H1 (cell line): Measurements from ENCODE around the gene PLLP. TPM values are rescaled to one million over a fixed set of nuclear protein-coding genes. Genes with fewer than 3 reads are reported as not detected.

Experiments used
- CTCF ChIA-PET: fragments of 300-600 bp; sonication (Branson Sonifier 250); formaldehyde crosslinking; loops from one replicate; lab custom pipeline; 2021; ENCODE audit not compliant: partially characterized antibody; lab: Charles Lee
- POLR2A ChIA-PET: fragments of 300-600 bp; sonication (Branson Sonifier 250); formaldehyde crosslinking; loops from one replicate; lab custom pipeline; 2021; ENCODE audit warnings: inconsistent platforms; ENCODE audit not compliant: partially characterized antibody; lab: Charles Lee
- DNase-seq, 2 experiments: peaks; one replicate each; pipeline versions ENCODE4 v3.0.0 to v3.0.0-alpha.2; 2010 to 2022; ENCODE audit warnings: low spot score in 2 of 2, low read depth in 1 of 2, mixed read lengths in 1 of 2
- FAIRE-seq: peaks from 2 replicates; lab custom pipeline; 2011; peaks lifted over from hg19 to GRCh38; lab: Jason Lieb, UNC
- H2AFZ ChIP-seq: 2 replicates; pipeline ENCODE4 v1.8.1; 2012; ENCODE audit warnings: low read length, inconsistent platforms
- H2AK5ac ChIP-seq: 2 replicates; pipeline ENCODE4 v1.6.1; 2013; ENCODE audit warnings: low read depth, low read length
- H2BK120ac ChIP-seq: replicated peaks from 2 replicates; pipeline ENCODE3; 2013; ENCODE audit warnings: low read depth, low read length, inconsistent platforms
- H2BK12ac ChIP-seq: 2 replicates; pipeline ENCODE4 v1.6.1; 2013; ENCODE audit warnings: low read depth, low read length
- H2BK15ac ChIP-seq: 2 replicates; pipeline ENCODE4 v1.6.1; 2013; ENCODE audit warnings: low read length
- H2BK20ac ChIP-seq: 2 replicates; pipeline ENCODE4 v1.6.1; 2013; ENCODE audit warnings: low read length
- H2BK5ac ChIP-seq: 2 replicates; pipeline ENCODE4 v1.6.1; 2013; ENCODE audit warnings: low read depth, low read length
- H3K14ac ChIP-seq: 2 replicates; pipeline ENCODE4 v1.6.1; 2013; ENCODE audit warnings: inconsistent platforms; ENCODE audit not compliant: insufficient read length
- H3K18ac ChIP-seq: 2 replicates; pipeline ENCODE4 v1.6.1; 2013; ENCODE audit warnings: low read length; ENCODE audit errors: extremely low read depth
- H3K23ac ChIP-seq: 2 replicates; pipeline ENCODE4 v1.6.1; 2013; ENCODE audit warnings: inconsistent platforms; ENCODE audit not compliant: insufficient read length
- H3K23me2 ChIP-seq: 2 replicates; pipeline ENCODE4 v1.6.1; 2013; ENCODE audit warnings: low read depth, low read length
- H3K27ac ChIP-seq: 2 replicates; pipeline ENCODE4 v1.6.1; 2011; ENCODE audit warnings: low read depth, low read length, inconsistent platforms
- H3K27me3 ChIP-seq, 4 experiments: replicated peaks in 1 of 4; 1 replicate in 1 of 4; 2 replicates in 3 of 4; pipeline versions ENCODE4 v1.6.1 to v1.8.1; 2011 to 2013; ENCODE audit warnings: low read length in 3 of 4, mild to moderate bottlenecking in 3 of 4, inconsistent platforms in 2 of 4, mixed read lengths in 2 of 4, moderate library complexity in 1 of 4; ENCODE audit not compliant: control insufficient read depth in 3 of 4, insufficient read depth in 3 of 4; ENCODE audit errors: extremely low read depth in 1 of 4
- H3K36me3 ChIP-seq, 4 experiments: 2 replicates each; pipeline versions ENCODE4 v1.6.1 to v1.8.1; 2011 to 2013; ENCODE audit warnings: mild to moderate bottlenecking in 4 of 4, low read length in 3 of 4, moderate library complexity in 2 of 4, control low read depth in 1 of 4, inconsistent platforms in 1 of 4; ENCODE audit not compliant: insufficient read depth in 4 of 4, control insufficient read depth in 2 of 4
- H3K4ac ChIP-seq: replicated peaks from 2 replicates; pipeline ENCODE3; 2013; ENCODE audit warnings: low read length, low read depth, mixed read lengths, inconsistent platforms; ENCODE audit not compliant: insufficient read length
- H3K4me1 ChIP-seq, 4 experiments: replicated peaks in 1 of 4; 1 replicate in 1 of 4; 2 replicates in 3 of 4; pipeline versions ENCODE4 v1.6.1 to v1.8.1; 2011 to 2013; ENCODE audit warnings: low read length in 3 of 4, inconsistent platforms in 2 of 4, mixed read lengths in 1 of 4; ENCODE audit not compliant: insufficient read depth in 4 of 4, control insufficient read depth in 3 of 4
- H3K4me2 ChIP-seq, 2 experiments: 2 replicates each; pipeline versions ENCODE4 v1.6.1 to v1.8.1; 2011 to 2013; ENCODE audit warnings: low read depth in 2 of 2, low read length in 2 of 2, control low read depth in 1 of 2, inconsistent platforms in 1 of 2, mild to moderate bottlenecking in 1 of 2; ENCODE audit not compliant: insufficient read depth in 1 of 2
- H3K4me3 ChIP-seq, 4 experiments: fragments of 200-600, 300-600 bp in 1 of 4; sonication (generic), shearing (Covaris generic), sonication (Bioruptor Twin) in 1 of 4; 2 replicates each; pipeline versions ENCODE4 v1.5.1 to v1.8.1; 2011 to 2016; ENCODE audit warnings: low read length in 4 of 4, low read depth in 3 of 4, control low read depth in 2 of 4, inconsistent platforms in 2 of 4, mild to moderate bottlenecking in 2 of 4, mixed read lengths in 1 of 4, moderate library complexity in 1 of 4; ENCODE audit not compliant: insufficient read depth in 2 of 4; ENCODE audit errors: extremely low read depth in 1 of 4
- H3K56ac ChIP-seq: replicated peaks from 2 replicates; pipeline ENCODE3; 2013; ENCODE audit warnings: low read depth, mild to moderate bottlenecking, mixed read lengths, low read length, inconsistent platforms; ENCODE audit not compliant: insufficient read length
- H3K79me1 ChIP-seq: 2 replicates; pipeline ENCODE4 v1.6.1; 2013; ENCODE audit warnings: low read depth, low read length, control low read depth
- H3K79me2 ChIP-seq, 2 experiments: 2 replicates each; pipeline versions ENCODE4 v1.6.1 to v1.8.1; 2012 to 2013; ENCODE audit warnings: low read length in 2 of 2, mild to moderate bottlenecking in 2 of 2, inconsistent platforms in 1 of 2; ENCODE audit not compliant: insufficient read depth in 2 of 2, control insufficient read depth in 1 of 2
- H3K9ac ChIP-seq, 4 experiments: replicated peaks in 1 of 4; 1 replicate in 1 of 4; 2 replicates in 3 of 4; pipeline versions ENCODE4 v1.6.1 to v1.8.1; 2011 to 2013; ENCODE audit warnings: low read depth in 3 of 4, low read length in 3 of 4, control low read depth in 2 of 4, mild to moderate bottlenecking in 2 of 4, moderate library complexity in 2 of 4, inconsistent platforms in 1 of 4; ENCODE audit errors: extremely low read depth in 1 of 4
- H3K9me3 ChIP-seq, 2 experiments: 2 replicates each; pipeline versions ENCODE4 v1.6.1 to v1.8.1; 2012 to 2013; ENCODE audit warnings: mild to moderate bottlenecking in 2 of 2, moderate library complexity in 2 of 2, control low read depth in 1 of 2, inconsistent platforms in 1 of 2, low read depth in 1 of 2, low read length in 1 of 2, mixed read lengths in 1 of 2; ENCODE audit not compliant: insufficient read depth in 2 of 2
- H4K20me1 ChIP-seq, 2 experiments: replicated peaks in 1 of 2; 2 replicates each; pipeline versions ENCODE3 to v1.8.1; 2011 to 2013; ENCODE audit warnings: inconsistent platforms in 2 of 2, low read length in 2 of 2, mild to moderate bottlenecking in 1 of 2; ENCODE audit not compliant: insufficient read depth in 2 of 2, control insufficient read depth in 1 of 2
- H4K5ac ChIP-seq: 2 replicates; pipeline ENCODE4 v1.6.1; 2013; ENCODE audit warnings: low read length, low read depth, mixed read lengths, inconsistent platforms; ENCODE audit not compliant: insufficient read length
- H4K8ac ChIP-seq: 2 replicates; pipeline ENCODE4 v1.8.0; 2013; ENCODE audit warnings: mild to moderate bottlenecking, moderate library complexity, low read length, inconsistent platforms; ENCODE audit not compliant: insufficient read depth; ENCODE audit errors: extremely low read depth
- H4K91ac ChIP-seq: replicated peaks from 2 replicates; pipeline ENCODE3; 2013; ENCODE audit warnings: low read length, mixed read lengths, inconsistent platforms; ENCODE audit not compliant: insufficient read length
- BRCA1 ChIP-seq: IDR thresholded peaks from 2 replicates; pipeline ENCODE4 v1.6.1; 2012; ENCODE audit warnings: low read depth, low read length, improper control_type of control experiment
- CTBP2 ChIP-seq: IDR thresholded peaks from 2 replicates; pipeline ENCODE4 v1.7.0; 2011; ENCODE audit warnings: borderline replicate concordance, mild to moderate bottlenecking, moderate library complexity, mixed read lengths, low read length; ENCODE audit not compliant: insufficient read depth, insufficient read length
- EZH2 ChIP-seq: fragments of 200-600 bp; sonication (generic); IDR thresholded peaks from 2 replicates; pipeline ENCODE4 v1.7.1; 2012; ENCODE audit warnings: low read depth, mild to moderate bottlenecking, moderate library complexity, low read length, inconsistent platforms; ENCODE audit not compliant: severe bottlenecking
- FOSL1 ChIP-seq: IDR thresholded peaks from 2 replicates; pipeline ENCODE4 v1.6.1; 2011; ENCODE audit warnings: mild to moderate bottlenecking, low read depth, low read length, moderate library complexity; ENCODE audit not compliant: insufficient read depth
- NANOG ChIP-seq: IDR thresholded peaks from 2 replicates; pipeline ENCODE4 v1.6.1; 2011; ENCODE audit warnings: low read length, low read depth, mild to moderate bottlenecking, inconsistent platforms; ENCODE audit not compliant: insufficient read depth, poor library complexity, severe bottlenecking
- PHF8 ChIP-seq: fragments of 200-600 bp; sonication (generic); conservative IDR thresholded peaks from 2 replicates; pipeline ENCODE4 v1.7.1; 2012; ENCODE audit warnings: low read depth, mild to moderate bottlenecking, inconsistent platforms, low read length, moderate library complexity
- POLR2A ChIP-seq, 2 experiments: IDR thresholded peaks; 1 replicate in 1 of 2; 2 replicates in 1 of 2; pipeline ENCODE4 v1.6.1; 2011; ENCODE audit warnings: low read depth in 2 of 2, low read length in 2 of 2, mild to moderate bottlenecking in 2 of 2; ENCODE audit errors: control extremely low read depth in 1 of 2
- RXRA ChIP-seq: IDR thresholded peaks from 2 replicates; pipeline ENCODE4 v1.6.1; 2011; ENCODE audit warnings: low read depth, mild to moderate bottlenecking, low read length, moderate library complexity; ENCODE audit not compliant: insufficient read depth
- SIX5 ChIP-seq: IDR thresholded peaks from 2 replicates; pipeline ENCODE4 v1.6.1; 2011; ENCODE audit warnings: mild to moderate bottlenecking, low read depth, low read length
- SRF ChIP-seq: IDR thresholded peaks from 2 replicates; pipeline ENCODE4 v1.6.1; 2011; ENCODE audit warnings: mild to moderate bottlenecking, low read depth, low read length, moderate library complexity
- SUZ12 ChIP-seq: fragments of 200-600 bp; sonication (generic); IDR thresholded peaks from 2 replicates; pipeline ENCODE4 v1.6.1; 2012; ENCODE audit warnings: mild to moderate bottlenecking, inconsistent platforms, low read length, moderate library complexity, mixed read lengths
- TBP ChIP-seq: IDR thresholded peaks from 2 replicates; pipeline ENCODE4 v1.6.1; 2011; ENCODE audit warnings: low read depth, low read length, improper control_type of control experiment
- ZNF274 ChIP-seq: IDR thresholded peaks from 2 replicates; pipeline ENCODE4 v1.7.0; 2012; ENCODE audit warnings: low read length, borderline replicate concordance; ENCODE audit errors: extremely low read depth
- WGBS, 2 experiments: shearing (Covaris generic) in 1 of 2; methylation state at CpG; one replicate each; pipeline versions ENCODE4 v1.1.6 to v1.1.7; 2013 to 2015; ENCODE audit warnings: low lambda C conversion rate in 2 of 2, mixed read lengths in 2 of 2, inconsistent platforms in 1 of 2, low coverage in 1 of 2, missing lambda C conversion rate in 1 of 2; ENCODE audit not compliant: insufficient replicate concordance in 2 of 2, insufficient coverage in 1 of 2, insufficient read length in 1 of 2; ENCODE audit errors: extremely low coverage in 1 of 2, missing lambda C conversion rate in 1 of 2; 5-methylcytosine and 5-hydroxymethylcytosine counted together
- polyA plus RNA-seq, 7 experiments: library from polyadenylated mRNA; depleted of rRNA in 3 of 7; stranded (reverse) in 5 of 7; unstranded in 2 of 7; fragments of >200 nt in 5 of 7; fragments of 200-250 nt in 2 of 7; gene quantifications; 1 replicate in 5 of 7; 2 replicates in 1 of 7; 4 replicates in 1 of 7; pipeline versions ENCODE4 v1.2.1 to v1.2.3, GENCODE V29; 2011 to 2013; ENCODE audit warnings: missing spikeins in 2 of 7, mixed read lengths in 2 of 7
- total RNA-seq: library from RNA; stranded (reverse); fragmentation: NEBNext Ultra II Directional; extraction: Animal tissue kit (Norgen Biotek cat#: 25700); gene quantifications from 2 replicates; pipeline ENCODE4 v1.2.1, GENCODE V29; 2021

The PLLP gene
- total and polyA plus RNA-seq, 2 of the 8 experiments (the other 6 are each of a cell fraction or from before 2014, with no cell fraction given), result 2.9 to 10.6 TPM

DNA sequence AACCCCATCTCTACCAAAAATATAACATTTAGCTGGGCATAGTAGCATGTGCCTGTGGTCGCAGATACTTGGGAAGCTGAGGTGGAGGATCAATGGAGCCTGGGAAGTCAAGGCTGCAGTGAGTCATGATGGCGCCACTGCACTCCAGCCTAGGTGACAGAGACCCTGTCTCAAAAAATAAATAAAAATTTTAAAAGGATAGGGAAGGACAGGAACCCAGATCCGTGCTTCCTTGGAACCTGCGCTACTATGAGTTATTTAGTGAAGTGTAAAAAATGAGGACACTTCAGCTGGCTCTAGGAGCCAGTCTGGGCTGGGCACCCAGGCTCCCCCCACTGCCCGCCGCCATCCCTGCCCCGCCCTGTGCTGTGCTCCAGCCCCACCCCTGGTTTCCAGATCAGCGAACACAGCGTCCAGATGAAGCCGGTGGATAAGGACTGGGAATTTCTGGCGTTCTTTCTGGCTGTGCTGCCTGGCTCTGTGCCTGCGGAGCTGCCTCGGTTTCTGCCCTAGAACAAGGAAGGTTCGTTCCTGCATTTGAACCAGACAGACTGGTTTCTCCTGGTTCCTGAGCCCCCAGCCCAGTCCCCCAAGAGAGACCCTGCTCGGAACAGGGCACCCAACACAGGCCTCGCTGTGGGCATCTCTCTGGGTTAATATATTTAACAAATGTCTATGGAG lies 18.5 kb downstream of the PLLP start:
- no peaks in the 10 kb centered on the region for H3K23me2 ChIP-seq
- FAIRE-seq (no peak), DNase-seq (no peak)
- no peak overlapping the region for H2BK12ac ChIP-seq
- no peaks in the 10 kb centered on the region for H3K79me2 ChIP-seq
- H2BK15ac ChIP-seq, result no peak overlapping the region
- H4K8ac ChIP-seq, result no peak overlapping the region
- no peak overlapping the region for H2BK5ac ChIP-seq
- no peak overlapping the region for H3K4ac ChIP-seq
- ChIA-PET CTCF (interaction anchor here (0.5 kb wide), 1 partner anchor 317 kb away, joined by 5 read pairs; no protein-coding TSS in a partner anchor), POLR2A (interaction anchor here (1.2 kb wide), 1 partner anchor 114 kb away, joined by 3 read pairs; no protein-coding TSS in a partner anchor)
- H3K27ac ChIP-seq, result no peak overlapping the region
- H3K4me2 ChIP-seq, result no peak overlapping the region
- no peak overlapping the region for H2BK120ac ChIP-seq
- H3K4me3 ChIP-seq, result no peak overlapping the region
- no peaks in the 10 kb centered on the region for H4K20me1 ChIP-seq
- H3K27me3 ChIP-seq, result no peaks in the 10 kb centered on the region
- no peak overlapping the region for H4K5ac ChIP-seq
- peaks cover 0 to 6% (median 2%) of the 10 kb centered on the region in 4 experiments; a peak in 2 of 7 replicates for H3K4me1 ChIP-seq
- no peak overlapping the region for H2AK5ac ChIP-seq
- no peak overlapping the region for H2AFZ ChIP-seq
- no peak overlapping the region for H3K9ac ChIP-seq
- no peak overlapping the region for H3K23ac ChIP-seq
- H3K56ac ChIP-seq, result no peak overlapping the region
- H3K18ac ChIP-seq, result no peak overlapping the region
- no peak overlapping the region for H3K14ac ChIP-seq
- H3K9me3 ChIP-seq, result no peaks in the 10 kb centered on the region
- H3K36me3 ChIP-seq, result no peaks in the 10 kb centered on the region
- H4K91ac ChIP-seq, result no peak overlapping the region
- H3K79me1 ChIP-seq, result no peaks in the 10 kb centered on the region
- H2BK20ac ChIP-seq, result no peak overlapping the region
- 91% methylated on average over 15 of the region's 16 CpGs; no CpG with 5 or more reads in 1 of the 2 experiments for WGBS, 2 experiments
- TF ChIP-seq PHF8 (no peak), ZNF274 (no peak), FOSL1 (no peak), BRCA1 (no peak), NANOG (no peak), CTBP2 (no peak), TBP (no peak), RXRA (no peak), POLR2A (IDR thresholded peaks at IDR 0.05; ENCODE audit: control extremely low read depth in 1 of 2, low read depth in 2 of 2, low read length in 2 of 2) (no peak), SIX5 (no peak), SRF (no peak), EZH2 (no peak), SUZ12 (no peak)
